HFF-Myc (cell line): Measurements from ENCODE around the gene CRADD.

Experiments
- DNase-seq: peaks from one replicate; pipeline ENCODE4 v3.0.0-alpha.2; 2011; ENCODE audit warnings: low read depth; ENCODE audit errors: extremely low read depth
- H3K4me3 ChIP-seq: replicated peaks from 2 replicates; pipeline ENCODE4 v1.5.1; 2011; ENCODE audit warnings: low read depth, mild to moderate bottlenecking, control low read depth, low read length
- CTCF ChIP-seq: IDR thresholded peaks from 2 replicates; pipeline ENCODE4 v1.5.1; 2012; ENCODE audit warnings: mild to moderate bottlenecking, low read depth, low read length, control low read depth; ENCODE audit errors: missing control alignments

CRADD gene

GRCh38 chr12:93689076-93689834 is 12.1 kb downstream of the CRADD start:
- no peak overlapping the region for H3K4me3 ChIP-seq
- DNase-seq = no peak
- no peak for TF ChIP-seq CTCF

- no peak for TF ChIP-seq CTCF
- H3K4me3 ChIP-seq = no peak overlapping the region
- DNase-seq = no peak
These were observed 19.3 kb downstream of the CRADD start for GRCh38 chr12:93696462-93696861.

DNA sequence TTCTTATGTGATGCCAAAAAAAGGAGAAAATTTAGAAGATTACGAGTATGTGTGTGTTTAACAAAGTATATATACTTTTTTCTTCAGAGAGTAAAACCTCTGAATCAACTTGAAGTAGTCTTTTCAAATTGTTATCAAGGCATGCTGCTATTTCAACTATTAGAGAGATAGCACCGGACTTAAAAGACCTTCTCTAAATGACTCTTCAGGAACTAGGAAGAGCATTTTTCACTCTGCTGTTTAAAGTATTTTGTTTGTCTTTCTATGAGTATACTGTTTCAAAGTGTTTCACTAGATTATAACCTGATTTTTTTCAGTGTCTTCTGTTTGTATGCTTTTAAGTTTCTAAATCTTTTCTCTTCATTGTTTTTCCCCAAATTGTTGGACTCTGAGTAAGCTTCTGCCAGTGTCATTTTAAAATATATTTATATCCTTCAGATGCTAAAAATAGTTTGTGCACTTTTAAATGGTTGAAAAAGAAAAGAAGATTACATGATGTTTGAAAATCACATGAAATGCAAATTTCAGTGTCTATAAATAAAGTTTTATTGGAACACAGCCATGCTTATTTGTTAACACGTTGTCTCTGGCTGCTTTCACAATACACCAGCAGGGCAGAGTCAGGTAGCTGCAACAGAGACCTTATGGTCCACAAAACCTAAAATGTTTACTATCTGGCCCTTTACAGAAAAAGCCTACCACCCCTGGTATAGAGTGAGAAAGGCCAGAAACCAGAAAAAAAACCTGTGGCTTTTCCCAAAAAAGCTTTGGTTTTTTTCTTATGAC is 21.3 kb downstream of the CRADD start:
- no peak for DNase-seq
- no peak for TF ChIP-seq CTCF

GRCh38 chr12:93699271-93700145 is 22.3 kb downstream of the CRADD start:
- no peak for DNase-seq
- TF ChIP-seq CTCF = no peak
- H3K4me3 ChIP-seq = no peak overlapping the region

More for the DNA sequence above, 21.3 kb downstream of the CRADD start:
- no peak overlapping the region for H3K4me3 ChIP-seq

- no peak for TF ChIP-seq CTCF
- DNase-seq = no peak
- H3K4me3 ChIP-seq = no peak overlapping the region
These were observed 25.6 kb downstream of the CRADD start for GRCh38 chr12:93702707-93703315.

- H3K4me3 ChIP-seq = no peak overlapping the region
- no peak for TF ChIP-seq CTCF
- no peak for DNase-seq
These were observed 26.9 kb downstream of the CRADD start for GRCh38 chr12:93704122-93704521.
